GM10266 (cell line): ENCODE data around the gene APOL6.

Experiments used
- DNase-seq: peaks from one replicate; pipeline ENCODE4 v3.0.0; 2012; ENCODE audit errors: extremely low spot score
- TF ChIP-seq, protein P1 (sequence below): IDR thresholded peaks from 2 replicates; pipeline ENCODE4 v1.5.1; 2012; ENCODE audit warnings: mild to moderate bottlenecking, low read depth; ENCODE audit not compliant: control insufficient read depth, insufficient read depth; ENCODE audit errors: missing control alignments

APOL6 gene

DNA sequence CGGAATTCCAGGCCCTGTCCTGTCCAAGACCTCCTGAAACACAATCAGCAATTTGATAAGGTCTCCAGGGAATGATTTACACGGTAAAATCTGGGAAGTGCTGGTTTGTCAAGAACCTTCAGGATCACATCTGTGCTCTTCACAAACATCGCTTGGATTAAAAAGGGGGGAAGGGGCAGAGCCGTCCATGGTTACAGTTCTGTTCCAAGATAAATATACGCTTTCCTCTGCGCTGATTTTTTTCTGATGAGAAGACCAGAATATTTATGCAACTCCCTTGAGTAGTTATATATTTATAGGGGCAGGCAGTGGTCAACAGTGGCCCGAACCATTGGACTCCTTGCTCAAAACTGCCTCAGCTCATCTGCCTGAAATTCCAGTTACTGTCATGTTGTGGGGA lies 60.2 kb downstream of the APOL6 start:
- TF ChIP-seq, protein P1, sequence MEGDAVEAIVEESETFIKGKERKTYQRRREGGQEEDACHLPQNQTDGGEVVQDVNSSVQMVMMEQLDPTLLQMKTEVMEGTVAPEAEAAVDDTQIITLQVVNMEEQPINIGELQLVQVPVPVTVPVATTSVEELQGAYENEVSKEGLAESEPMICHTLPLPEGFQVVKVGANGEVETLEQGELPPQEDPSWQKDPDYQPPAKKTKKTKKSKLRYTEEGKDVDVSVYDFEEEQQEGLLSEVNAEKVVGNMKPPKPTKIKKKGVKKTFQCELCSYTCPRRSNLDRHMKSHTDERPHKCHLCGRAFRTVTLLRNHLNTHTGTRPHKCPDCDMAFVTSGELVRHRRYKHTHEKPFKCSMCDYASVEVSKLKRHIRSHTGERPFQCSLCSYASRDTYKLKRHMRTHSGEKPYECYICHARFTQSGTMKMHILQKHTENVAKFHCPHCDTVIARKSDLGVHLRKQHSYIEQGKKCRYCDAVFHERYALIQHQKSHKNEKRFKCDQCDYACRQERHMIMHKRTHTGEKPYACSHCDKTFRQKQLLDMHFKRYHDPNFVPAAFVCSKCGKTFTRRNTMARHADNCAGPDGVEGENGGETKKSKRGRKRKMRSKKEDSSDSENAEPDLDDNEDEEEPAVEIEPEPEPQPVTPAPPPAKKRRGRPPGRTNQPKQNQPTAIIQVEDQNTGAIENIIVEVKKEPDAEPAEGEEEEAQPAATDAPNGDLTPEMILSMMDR: no peak
- no peak for DNase-seq

DNA sequence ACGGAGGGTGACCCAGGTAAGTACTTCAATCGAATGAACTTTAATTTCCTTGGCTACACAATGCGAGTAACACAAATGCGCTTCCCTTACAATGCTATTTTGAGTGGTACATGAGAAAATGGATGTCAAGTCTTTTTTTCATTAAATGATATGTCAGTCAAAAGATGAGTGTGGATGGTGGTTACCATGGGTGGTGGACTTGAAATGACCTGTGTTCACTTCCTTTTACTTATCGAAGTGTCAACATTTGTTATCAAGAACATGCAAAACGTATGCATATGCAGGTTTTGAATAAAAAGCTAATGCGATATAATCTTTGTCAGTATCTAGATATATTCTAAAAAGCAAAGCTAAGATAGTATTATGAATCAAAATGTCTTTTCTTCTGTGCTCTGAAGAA lies 60.7 kb downstream of the APOL6 start:
- DNase-seq: no peak
- TF ChIP-seq, protein P1: no peak

DNA sequence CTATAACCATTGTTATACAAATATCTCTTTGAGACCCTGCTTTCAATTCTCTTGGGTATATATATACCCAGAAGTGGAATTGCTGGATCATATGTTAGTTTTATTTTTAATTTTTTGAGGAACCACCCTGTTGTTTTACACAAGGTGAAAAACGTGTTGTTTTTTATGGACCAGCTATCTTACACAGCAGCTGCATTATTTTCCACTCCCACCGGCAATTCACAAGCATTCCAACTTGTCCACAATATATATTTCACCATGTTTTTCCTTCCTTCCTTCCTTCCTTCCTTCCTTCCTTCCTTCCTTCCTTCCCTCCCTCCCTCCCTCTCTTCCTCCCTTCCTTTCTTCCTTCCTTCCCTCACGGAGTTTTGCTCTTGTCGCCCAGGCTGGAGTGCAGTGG lies 63.1 kb downstream of the APOL6 start:
- DNase-seq: no peak
- TF ChIP-seq, protein P1: no peak

- TF ChIP-seq, protein P1: no peak
- DNase-seq: no peak
Observed at GRCh38 chr22:35712672-35713071, 64.4 kb downstream of the APOL6 start.

DNA sequence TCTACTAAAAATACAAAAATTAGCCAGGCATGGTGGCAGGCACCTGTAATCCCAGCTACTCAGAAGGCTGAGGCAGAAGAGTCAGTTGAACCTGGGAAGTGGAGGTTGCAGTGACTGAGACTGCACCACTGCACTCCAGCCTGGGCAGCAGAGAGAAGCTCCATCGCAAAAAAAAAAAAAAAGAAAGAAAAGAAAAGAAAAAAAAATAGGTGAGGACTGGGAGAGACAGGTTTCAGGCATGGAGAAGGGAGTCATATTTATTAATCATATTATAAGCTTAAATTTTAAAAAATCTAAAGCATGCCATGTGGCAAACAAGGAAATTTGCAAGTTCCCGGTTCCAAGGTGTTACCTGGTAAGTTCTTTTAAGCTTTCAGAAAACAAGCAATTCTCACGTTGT lies 69.3 kb downstream of the APOL6 start, which contains the start of gene APOL5:
APOL5 (plus strand) TSS at position 301 of the 400 bp plus-strand sequence; CDS start at position 301, 0 bp downstream.
- DNase-seq: no peak

More for the DNA sequence above, 69.3 kb downstream of the APOL6 start, which contains the start of gene APOL5:
- TF ChIP-seq, protein P1: no peak
